ENCODE measurements around the gene ZNF317.

ZNF317 gene

DNA sequence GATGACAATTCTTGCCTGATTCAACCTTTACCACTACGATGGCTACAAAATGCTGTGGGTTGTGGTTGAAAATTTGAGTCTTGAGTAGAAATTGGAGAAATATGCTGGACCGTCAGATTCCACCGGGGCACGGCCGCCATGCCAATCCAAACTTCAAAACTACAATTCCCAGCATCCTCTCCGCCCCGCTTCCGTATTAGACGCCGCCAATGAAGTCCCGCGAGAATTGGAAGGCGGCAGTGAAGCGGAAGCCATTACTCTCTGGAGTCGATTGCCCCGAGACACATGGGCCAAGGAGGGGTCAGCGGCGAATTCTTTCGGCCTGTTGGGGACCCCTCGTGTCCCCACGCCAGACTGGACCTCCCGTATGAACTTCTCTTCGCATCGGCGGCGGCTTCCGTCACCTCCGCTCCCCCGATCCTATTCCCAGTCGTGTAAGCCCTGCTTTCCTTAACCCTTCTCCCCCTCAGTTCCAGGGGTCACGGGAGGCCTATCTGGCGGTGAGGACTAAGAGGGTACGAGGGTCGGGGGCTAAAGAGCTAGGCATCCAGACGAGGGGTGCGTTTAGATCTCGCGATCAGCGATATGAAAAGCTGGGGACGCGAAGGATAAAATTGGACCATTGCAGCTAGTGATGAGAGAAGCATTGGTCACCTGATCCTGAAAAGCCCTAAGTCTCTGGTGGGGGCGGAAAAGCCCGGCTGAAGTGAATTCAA, at the start of gene ZNF317:
Gene ZNF317 (plus strand): TSS at position 239 of the 716 bp plus-strand sequence. CDS start 15,620 bp downstream, outside the sequence.
- DNase-seq: peak; percentile 77 to 78 (median 78)

DNA sequence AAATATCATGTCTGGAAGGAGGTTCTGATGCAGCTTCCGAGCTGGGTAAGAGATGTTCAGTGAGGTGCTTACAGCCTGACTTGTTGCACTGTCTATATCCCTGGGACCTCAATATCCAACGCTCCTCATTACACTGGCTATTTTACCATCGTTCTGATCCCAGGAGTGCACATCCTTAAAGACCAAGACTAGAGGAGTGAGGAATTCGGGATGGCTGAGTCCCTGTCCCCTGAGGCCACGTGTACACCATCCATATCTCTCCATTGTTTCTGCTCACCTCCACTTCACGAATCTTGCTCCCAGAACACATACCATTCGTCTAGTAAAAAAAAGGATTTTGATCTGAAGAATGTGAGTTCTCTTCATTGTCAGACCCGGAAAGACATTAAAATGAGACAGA, 32.8 kb upstream of the ZNF317 start, which contains the start of gene OR7G2:
Gene OR7G2 (minus strand): TSS at position 101 of the 400 bp plus-strand sequence. CDS start 4,232 bp downstream, outside the sequence.
- DNase-seq: no peak

DNA sequence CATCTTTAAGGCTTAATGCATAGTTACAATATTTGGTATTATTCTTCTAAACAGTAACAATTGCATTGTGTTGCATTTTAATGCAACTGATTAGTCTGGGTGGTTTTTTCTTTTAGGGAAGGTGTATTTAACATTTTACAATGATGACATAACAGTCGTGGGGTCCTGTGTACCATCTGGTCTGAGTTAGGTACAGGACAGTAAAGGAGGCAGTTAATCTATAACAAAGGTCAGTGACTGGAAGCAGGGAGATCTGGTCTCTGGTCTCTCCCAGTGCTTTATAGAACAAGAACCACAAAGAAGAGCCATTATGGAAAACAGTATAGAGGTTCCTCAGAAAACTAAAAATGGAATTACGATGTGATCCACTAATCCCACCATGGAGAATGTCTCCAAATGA, 30.2 kb upstream of the ZNF317 start:
- no peak for DNase-seq

DNA sequence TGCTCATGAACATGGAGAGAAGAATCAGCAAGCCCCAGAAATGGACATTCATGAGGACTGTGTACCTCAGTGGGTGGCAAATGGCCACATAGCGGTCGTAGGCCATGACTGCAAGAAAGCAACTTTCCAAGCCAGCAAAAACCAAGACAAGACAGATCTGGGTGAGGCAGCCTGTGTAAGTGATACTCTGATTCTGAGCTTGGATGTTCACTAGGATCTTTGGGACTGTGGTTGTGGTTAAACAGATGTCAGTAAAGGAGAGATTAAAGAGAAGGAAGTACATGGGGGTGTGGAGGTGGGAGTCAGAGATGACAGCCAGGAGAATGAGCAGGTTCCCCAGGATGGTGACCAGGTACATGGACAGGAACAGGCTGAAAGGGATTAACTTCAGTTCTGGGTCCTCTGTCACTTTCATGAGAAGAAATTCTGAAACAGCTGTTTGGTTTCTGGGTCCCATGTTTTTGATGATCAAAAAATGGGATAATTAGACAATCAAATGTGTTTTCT, 24.8 kb upstream of the ZNF317 start, which contains the start of gene OR7G1:
Gene OR7G1 (minus strand): TSS at position 457 of the 507 bp plus-strand sequence. CDS start 0 bp downstream, at position 457.
- no peak for DNase-seq

DNA sequence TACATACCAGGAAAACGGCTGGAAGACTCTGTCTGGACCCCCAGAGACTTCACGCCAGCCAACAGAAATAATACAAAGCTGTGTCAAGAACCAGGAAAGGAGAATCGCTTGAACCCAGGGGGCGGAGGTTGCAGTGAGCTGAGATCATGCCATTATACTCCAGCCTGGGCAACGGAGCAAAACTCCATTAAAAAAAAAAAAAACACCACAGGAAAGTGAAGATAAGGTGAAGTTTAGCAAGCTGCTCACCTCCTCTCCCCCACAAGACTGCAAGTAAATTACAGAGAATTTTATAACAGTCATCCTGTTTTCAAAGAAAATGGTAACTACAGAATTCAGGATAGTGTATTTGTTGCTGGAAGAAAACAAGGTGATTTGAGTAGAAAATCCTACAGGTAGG, 23.6 kb upstream of the ZNF317 start:
- no peak for DNase-seq

DNA sequence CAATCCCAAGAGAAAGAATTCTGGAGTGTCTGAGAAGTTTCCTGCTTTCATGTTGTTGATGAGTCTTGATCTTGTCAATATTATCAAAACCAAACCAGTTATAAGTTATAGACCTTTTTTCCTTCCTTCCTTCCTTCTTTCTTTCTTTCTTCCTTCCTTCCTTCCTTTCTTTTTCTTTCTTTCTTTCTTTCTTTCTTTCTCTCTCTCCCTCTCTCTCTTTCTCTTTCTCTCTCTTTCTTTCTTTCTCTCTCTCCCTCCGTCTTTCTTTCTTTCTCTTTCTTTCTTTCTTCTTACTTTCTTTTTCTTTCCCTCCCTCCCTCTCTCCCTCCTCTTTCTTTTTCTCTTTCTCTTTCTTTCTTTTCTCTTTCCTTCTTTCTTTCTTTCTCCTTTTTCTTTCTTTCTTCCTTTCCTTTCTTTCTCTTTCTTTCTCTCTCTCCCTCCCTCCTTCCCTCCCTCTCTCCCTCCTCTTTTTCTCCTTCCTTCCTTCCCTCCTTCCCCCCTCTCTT, 13.2 kb upstream of the ZNF317 start, which contains the start of gene OR7G3:
Gene OR7G3 (minus strand): TSS at position 51 of the 506 bp plus-strand sequence. CDS start 0 bp downstream, at position 51.
- no peak for DNase-seq

DNA sequence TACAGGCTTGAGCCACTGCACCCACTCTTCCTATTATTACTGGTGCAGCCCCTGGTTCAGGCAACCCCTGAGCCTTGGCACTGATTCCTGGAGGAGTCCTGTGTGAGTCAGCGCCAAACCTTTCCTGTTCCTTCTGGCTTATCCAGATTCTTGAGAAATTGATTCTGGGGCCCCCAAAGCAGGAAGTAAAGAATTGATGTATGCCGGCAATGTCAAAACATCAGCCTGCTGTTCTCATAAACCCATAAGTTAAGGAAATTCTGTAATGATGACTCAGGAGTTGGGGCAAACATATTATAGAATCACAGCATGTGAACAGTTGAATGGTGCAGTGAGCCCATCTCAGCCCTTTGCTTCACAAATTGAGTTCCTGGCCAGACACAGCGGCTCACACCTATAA, 12.0 kb upstream of the ZNF317 start:
- DNase-seq: no peak

DNA sequence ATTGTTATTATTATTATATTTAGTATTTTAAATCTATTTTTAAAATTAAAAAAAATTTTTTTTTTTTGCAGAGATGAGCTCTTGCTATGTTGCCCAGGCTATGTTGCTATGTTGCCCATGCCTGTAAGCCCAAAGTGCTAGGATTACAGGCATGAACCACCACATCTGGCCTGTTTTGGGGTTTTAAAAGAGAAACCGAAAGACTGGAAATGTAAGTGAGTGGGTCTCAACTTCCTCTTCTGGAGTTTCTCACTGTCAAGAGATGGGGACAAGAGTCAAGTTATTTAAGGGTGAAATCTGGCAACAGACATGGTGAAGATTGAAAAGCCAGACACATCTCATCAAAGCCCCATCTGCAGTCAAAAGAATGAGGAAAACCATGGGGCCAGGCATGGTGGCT, 9.2 kb upstream of the ZNF317 start:
- no peak for DNase-seq

DNA sequence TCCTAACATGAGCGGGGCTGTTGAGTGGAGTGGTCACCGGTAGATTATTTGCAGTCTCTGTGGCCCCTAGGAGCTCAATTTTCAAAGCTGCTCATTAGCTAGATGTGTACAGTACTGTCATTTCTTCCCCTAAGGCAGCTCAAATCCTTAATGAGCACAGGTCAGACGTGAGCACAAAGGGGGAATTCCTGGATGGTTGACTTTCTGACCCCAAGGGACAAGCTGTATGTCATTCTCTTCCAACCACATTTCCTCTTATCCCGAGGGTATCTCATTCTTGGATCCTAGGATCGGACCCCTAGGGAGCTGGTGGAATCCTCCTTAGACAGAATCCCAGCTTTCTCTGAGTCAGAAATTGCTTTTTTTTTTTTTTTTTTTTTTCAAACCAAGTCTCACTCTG, 7.8 kb upstream of the ZNF317 start:
- DNase-seq: no peak

DNA sequence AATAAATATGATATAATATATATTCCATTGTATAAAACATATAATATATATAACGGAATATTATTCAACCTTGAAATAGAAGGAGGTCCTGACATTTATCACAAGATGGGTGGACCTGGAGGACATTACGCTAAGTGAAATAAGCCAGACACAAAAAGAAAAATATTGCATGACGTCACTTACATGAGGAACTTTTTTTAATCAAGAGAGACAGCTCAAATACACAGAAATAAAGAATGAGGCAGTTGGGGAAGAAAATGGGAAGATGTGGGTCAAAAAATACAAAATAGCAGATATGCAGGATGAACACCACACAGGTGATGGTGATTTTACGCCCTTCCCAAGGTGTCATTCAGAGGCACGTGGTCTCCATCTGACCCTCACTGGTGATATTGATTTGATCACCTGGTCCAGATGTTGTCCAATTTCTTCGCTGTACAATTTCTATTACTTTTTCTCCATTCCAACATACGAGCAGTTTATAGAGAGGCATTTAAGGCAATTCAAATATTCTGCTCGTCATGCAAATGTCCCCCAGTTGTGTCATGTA, 513 bp upstream of the ZNF317 start:
- DNase-seq: no peak

DNA sequence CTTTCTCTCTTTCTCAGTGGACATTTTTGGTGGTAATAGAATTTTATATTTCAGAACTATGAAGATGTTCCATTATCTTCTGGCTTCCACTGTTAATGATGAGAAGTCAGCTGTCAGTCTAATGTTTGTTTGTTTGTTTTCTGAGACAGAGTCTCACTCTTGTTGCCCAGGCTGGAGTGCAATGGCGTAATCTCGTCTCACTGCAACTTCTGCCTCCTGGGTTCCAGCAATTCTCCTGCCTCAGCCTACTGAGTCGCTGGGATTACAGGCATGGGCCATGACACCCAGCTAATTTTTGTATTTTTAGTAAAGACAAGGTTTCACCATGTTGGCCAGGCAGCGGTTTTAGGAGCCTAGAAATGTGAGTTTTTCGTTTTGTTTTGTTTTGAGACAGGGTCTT, 4.7 kb downstream of the ZNF317 start:
- no peak for DNase-seq

DNA sequence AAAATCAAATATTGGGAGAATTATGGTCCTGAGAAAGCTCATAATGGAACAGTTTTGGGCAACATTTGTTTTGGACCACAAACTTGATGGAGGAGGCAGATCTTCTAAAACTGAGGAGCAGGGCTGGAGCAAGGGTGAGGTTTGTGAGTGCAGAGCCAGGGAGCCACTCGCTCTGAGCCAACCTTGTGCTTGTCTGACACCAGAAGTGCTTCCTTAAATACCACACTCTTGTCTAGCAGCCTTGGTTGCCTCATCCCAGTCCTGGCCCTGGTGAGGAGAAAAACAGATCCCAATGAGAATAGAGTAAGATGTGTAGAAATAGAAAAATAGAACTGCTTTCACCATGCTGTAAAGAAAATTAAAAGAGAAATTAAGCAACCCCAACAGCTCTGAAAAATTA, 6.7 kb downstream of the ZNF317 start:
- no peak for DNase-seq

DNA sequence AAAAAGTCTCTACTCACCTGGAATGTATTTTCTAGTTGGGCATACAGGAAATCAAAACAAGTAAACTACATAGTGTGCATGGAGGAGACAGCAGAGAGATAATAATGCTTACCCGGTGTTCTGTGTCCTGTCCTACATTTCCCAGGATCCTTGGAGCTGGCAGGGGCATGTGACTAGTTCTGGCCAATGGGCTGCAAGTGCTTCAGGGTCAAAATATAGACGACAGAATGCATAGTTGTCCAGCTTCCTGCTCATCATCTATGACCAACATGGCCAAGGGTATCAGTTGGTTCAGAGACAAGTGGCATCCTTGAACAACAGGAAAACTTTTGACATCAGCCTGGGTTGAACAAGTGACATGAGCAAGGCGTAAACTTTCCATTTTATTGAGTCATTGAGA, 8.5 kb downstream of the ZNF317 start:
- no peak for DNase-seq

DNA sequence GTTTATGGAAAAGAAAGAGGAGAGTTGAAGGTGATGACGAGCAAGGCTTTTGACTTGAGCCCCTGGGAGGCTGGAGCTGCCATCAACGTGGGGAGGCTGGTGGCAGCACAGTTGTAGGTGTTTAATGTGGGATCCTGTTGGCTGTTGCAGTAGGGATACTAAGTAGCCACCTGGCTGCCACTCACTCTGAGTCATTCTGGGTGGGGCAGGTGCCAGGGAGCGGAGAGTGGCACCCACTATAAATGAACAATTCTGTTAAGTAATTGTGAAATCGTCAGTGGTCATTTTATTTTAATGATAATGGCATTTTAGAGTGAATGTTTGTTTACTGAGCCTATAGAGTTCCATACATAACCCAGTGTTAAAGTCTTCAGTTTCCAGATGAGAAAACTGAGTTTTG, 9.8 kb downstream of the ZNF317 start:
- DNase-seq: no peak

DNA sequence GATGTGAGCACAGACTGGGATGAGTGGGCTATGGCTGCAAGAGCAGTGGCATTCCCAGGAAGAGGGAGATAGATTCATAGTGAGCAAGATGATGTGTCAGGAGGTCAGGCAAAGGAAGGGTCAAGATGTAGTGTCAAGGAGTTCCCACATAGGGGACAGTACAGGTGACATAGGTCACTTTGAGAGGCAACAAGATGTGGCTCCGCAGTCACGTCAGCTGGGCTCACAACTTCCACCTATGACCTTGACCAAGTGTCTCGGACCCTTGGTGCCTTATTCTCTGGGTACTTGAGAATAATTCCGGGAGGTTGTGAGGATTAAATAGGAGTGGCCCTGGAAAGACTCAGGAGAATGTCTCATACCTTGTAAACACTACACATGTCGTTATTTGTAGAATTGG, 10.5 kb downstream of the ZNF317 start:
- no peak for DNase-seq

DNA sequence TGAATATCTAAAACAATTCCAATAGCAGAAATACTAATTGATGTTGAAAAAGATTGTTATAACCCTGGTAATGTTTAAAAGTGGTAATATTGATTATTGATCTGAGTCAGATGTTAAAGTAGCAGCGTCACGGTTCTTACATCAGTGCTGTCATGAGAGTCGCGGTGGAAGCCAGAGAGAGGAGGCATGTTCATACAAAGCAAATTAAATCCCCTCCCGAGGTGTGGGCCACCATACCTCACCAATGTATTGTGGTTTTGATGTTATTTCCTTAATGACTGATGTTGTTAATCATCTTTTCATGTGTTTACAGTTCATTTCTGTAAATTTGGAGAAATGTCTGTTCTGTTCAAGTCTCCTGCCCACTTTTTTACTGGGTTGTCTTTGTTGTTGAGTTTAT, 11.2 kb downstream of the ZNF317 start:
- no peak for DNase-seq

DNA sequence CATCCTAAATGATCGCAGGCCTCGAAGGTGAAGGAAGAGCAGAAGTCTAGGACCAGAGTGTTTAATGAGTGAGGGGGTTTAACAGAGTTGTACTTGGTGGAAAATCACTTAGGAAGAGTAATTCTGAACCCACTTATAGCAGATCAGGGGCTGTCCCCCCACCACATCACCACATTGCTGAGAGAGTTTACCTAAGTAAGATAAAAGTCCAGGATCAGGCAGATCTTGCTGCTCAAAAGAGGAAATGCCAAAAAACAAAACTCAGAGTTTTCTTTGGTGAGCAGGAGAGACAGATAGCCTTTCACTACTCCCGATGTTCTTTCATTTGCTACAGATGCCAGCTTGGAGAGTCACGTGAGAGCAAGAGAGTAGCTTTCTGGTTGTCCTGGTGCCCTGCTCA, 15.4 kb downstream of the ZNF317 start:
- no peak for DNase-seq

DNA sequence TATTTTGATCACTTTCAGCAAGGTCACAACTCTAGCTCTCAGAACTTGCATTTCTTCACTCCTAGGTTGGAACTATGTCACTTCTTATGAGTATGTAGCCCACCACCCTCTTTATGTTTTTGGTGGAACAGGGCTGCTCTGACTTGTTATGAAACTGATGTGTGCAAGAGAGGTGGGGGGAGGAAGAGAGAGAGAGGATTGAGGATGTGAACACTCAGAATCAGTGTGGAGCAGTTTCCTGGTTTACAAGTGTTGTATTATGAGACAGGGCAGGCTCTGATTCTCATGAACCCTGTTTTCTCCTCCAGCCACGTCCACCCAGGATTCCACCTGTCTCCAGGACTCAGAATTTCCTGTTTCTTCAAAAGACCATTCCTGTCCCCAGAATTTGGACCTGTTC, 16.1 kb downstream of the ZNF317 start:
- no peak for DNase-seq

DNA sequence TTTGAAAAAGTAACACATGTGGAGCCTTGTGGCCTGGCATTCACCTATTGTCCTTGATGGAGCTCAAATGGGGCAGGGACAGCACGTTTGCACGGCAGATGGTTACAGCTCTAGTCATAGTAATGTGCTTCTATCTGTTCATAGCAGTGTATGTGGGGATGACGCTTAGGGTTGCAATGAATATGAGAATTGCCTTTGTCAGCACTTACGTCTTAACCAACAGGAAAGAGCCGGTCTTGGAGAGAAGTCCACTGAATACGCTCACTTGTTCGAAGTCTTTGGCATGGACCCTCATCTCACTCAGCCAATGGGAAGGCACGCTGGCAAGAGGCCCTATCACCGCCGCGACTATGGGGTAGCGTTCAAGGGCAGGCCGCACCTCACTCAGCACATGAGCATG, 19.7 kb downstream of the ZNF317 start:
- no peak for DNase-seq

DNA sequence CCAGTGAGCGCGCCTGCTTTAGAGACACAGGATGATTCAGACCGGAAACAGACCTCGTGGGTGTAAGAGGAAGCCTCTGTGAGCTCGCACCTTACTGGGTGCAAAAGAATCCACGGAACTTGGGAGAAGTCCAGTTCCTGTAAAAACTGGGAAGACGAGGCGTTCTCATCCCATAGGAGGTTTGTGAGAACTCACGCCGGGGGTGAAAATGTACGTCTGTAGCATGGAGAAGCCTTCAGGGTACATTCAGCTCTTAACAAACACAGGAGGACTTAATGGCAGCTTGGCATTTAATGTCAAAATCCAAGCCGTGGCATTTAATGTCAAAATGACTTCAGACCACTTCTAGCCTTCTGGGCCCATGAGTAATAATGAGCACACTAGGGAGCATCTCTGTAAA, 21.2 kb downstream of the ZNF317 start:
- no peak for DNase-seq

DNA sequence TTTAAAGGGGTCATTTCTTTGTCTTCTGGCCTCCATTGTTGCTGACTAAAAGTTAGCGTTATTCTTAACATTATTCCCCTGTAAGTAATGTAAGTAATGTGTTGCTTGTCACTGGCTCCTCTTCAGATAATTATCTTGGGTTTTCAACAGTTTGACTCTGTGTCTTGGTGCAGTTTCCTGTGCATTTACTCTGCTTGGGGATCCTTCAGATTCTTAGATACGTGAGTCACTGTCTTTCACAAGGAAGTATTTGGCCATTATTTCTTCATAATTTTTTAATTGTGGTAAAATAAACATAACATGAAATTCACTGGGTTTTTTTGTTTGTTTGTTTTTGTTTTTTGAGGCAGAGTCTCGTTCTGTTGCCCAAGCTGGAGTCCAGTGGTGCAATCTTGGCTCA, 25.1 kb downstream of the ZNF317 start:
- DNase-seq: no peak

DNA sequence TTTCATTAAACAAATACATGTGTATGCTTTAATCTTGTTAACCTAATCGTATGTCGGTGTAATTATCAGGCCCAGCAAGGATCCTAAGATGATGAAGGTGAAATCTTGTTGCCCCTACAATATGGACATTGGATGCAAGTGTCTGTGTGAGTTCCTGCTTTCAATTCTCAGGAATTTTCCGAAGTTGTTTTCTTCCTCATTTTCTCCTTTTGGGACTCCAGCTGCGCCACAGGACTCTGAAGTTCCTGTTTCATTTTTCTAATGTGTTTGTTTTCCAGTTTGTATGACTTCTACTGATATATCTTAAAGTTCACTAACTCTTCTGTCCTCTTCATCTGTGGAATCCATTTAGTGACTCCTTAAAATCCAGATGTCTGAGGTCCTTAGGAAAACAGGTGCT, 26.6 kb downstream of the ZNF317 start:
- DNase-seq: no peak

DNA sequence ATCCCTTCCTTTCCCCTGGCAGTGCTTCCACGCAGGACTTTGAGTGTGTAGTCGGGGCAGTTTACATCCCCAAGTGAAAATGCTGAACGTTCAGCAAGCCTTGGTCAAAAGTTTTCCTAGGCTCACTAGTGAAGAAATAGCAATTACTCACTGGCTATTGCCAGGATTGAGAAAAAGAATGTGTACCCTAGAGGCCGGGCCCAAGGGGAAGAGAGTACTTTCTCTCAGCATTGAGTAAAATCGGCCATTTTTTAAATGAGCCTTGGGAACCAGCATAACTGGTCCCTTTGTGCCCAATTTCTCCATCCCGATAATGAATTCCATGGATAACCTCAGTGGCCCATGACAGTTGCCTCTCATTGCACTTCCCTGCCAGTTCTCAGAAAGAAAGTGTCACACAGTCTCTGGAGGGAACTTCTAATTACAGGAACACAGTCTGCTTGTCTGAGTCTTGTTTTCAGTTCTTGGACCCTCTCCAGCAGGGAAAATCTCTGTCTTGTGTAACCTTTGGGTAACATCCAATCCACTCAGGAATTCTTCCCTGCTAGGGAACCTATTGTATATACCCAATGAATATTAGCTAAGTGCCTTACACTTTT, 31.3 kb downstream of the ZNF317 start:
- no peak for DNase-seq

DNA sequence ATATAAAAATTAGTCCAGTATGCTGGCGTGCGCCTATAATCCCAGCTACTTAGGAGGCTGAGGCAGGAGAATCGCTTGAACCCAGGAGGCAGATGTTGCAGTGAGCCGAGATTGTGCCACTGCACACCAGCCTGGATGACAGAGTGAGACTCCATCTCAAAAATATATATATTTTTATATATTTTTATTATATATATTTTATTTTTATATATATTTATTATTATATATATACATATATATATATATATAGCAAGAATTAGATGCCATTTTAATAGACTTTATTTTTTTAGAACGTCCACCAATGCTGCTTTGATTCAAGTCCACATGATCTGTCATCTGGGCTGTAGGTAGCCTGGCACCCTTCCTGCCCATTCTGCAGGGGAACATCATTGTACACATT, 35.1 kb downstream of the ZNF317 start:
- no peak for DNase-seq
